Neuronal stem cell (in vitro differentiated cells): ENCODE results near the gene PCGF2.

ENCODE experiments used
- DNase-seq: peaks from one replicate; pipeline ENCODE4 v3.0.0-alpha.2; 2013; ENCODE audit warnings: low spot score
- H2AFZ ChIP-seq: one replicate; pipeline ENCODE4 v1.6.1; 2013; ENCODE audit warnings: mild to moderate bottlenecking, low read length, inconsistent platforms
- H2AK5ac ChIP-seq: 2 replicates; pipeline ENCODE4 v1.6.1; 2013; ENCODE audit warnings: low read depth, mild to moderate bottlenecking, inconsistent platforms, low read length, moderate library complexity, mixed read lengths
- H2BK120ac ChIP-seq: 2 replicates; pipeline ENCODE4 v1.6.1; 2013; ENCODE audit warnings: low read depth, mild to moderate bottlenecking, inconsistent platforms, low read length, moderate library complexity, mixed read lengths
- H2BK12ac ChIP-seq: one replicate; pipeline ENCODE4 v1.6.1; 2013; ENCODE audit warnings: low read length, inconsistent platforms
- H2BK15ac ChIP-seq: 2 replicates; pipeline ENCODE4 v1.6.1; 2013; ENCODE audit warnings: mild to moderate bottlenecking, low read length, inconsistent platforms, mixed read lengths
- H2BK5ac ChIP-seq: one replicate; pipeline ENCODE4 v1.6.1; 2013; ENCODE audit warnings: inconsistent platforms, mild to moderate bottlenecking, low read length, moderate library complexity
- H3K14ac ChIP-seq: one replicate; pipeline ENCODE4 v1.6.1; 2013; ENCODE audit warnings: low read length, inconsistent platforms
- H3K18ac ChIP-seq: 2 replicates; pipeline ENCODE4 v1.6.1; 2013; ENCODE audit warnings: low read length, inconsistent platforms
- H3K23ac ChIP-seq: 2 replicates; pipeline ENCODE4 v1.6.1; 2013; ENCODE audit warnings: low read depth, mild to moderate bottlenecking, mixed read lengths, low read length, inconsistent platforms; ENCODE audit not compliant: poor library complexity
- H3K27ac ChIP-seq: replicated peaks from 3 replicates; pipeline ENCODE4 v1.5.1; 2013; ENCODE audit warnings: low read length, inconsistent platforms
- H3K27me3 ChIP-seq, 3 experiments: 2 replicates each; pipeline ENCODE4 v1.6.1; 2013; ENCODE audit warnings: low read length in 3 of 3, mild to moderate bottlenecking in 2 of 3, inconsistent platforms in 1 of 3, low read depth in 1 of 3, mixed read lengths in 1 of 3, moderate library complexity in 1 of 3; ENCODE audit not compliant: control insufficient read depth in 3 of 3, insufficient read depth in 3 of 3
- H3K36me3 ChIP-seq, 2 donors: replicated peaks in 1 of 2; 2 replicates each; pipeline ENCODE4 v1.6.1; 2013; ENCODE audit warnings: low read length in 2 of 2; ENCODE audit not compliant: control insufficient read depth in 2 of 2, insufficient read depth in 2 of 2
- H3K4ac ChIP-seq: 2 replicates; pipeline ENCODE4 v1.6.1; 2013; ENCODE audit warnings: inconsistent platforms, mild to moderate bottlenecking, low read length, moderate library complexity
- H3K4me1 ChIP-seq, 2 donors: 1 replicate in 1 of 2; 2 replicates in 1 of 2; pipeline ENCODE4 v1.6.1; 2013; ENCODE audit warnings: low read length in 2 of 2, low read depth in 1 of 2; ENCODE audit not compliant: control insufficient read depth in 2 of 2, insufficient read depth in 1 of 2
- H3K4me2 ChIP-seq: one replicate; pipeline ENCODE4 v1.6.1; 2013; ENCODE audit warnings: mild to moderate bottlenecking, low read length, inconsistent platforms; ENCODE audit not compliant: insufficient read depth, poor library complexity, severe bottlenecking
- H3K4me3 ChIP-seq, 2 donors: 2 replicates each; pipeline ENCODE4 v1.5.1; 2013; ENCODE audit warnings: low read length in 2 of 2, mild to moderate bottlenecking in 2 of 2, inconsistent platforms in 1 of 2, moderate library complexity in 1 of 2
- H3K79me1 ChIP-seq: one replicate; pipeline ENCODE4 v1.6.1; 2013; ENCODE audit warnings: low read depth, mild to moderate bottlenecking, inconsistent platforms, low read length, moderate library complexity
- H3K9ac ChIP-seq: one replicate; pipeline ENCODE4 v1.6.1; 2013; ENCODE audit warnings: mild to moderate bottlenecking, low read depth, low read length, inconsistent platforms; ENCODE audit not compliant: poor library complexity
- H3K9me3 ChIP-seq, 2 donors: replicated peaks in 1 of 2; 2 replicates each; pipeline versions ENCODE3 to v1.6.1; 2013; ENCODE audit warnings: low read length in 2 of 2, mild to moderate bottlenecking in 2 of 2, inconsistent platforms in 1 of 2, low read depth in 1 of 2, mixed read lengths in 1 of 2, moderate library complexity in 1 of 2; ENCODE audit not compliant: control insufficient read depth in 2 of 2, insufficient read depth in 1 of 2
- H4K8ac ChIP-seq: one replicate; pipeline ENCODE4 v1.6.1; 2013; ENCODE audit warnings: low read depth, mild to moderate bottlenecking, inconsistent platforms, low read length, moderate library complexity
- H4K91ac ChIP-seq: one replicate; pipeline ENCODE4 v1.6.1; 2013; ENCODE audit warnings: low read length, low read depth, mild to moderate bottlenecking, inconsistent platforms; ENCODE audit not compliant: poor library complexity
- WGBS, 2 donors: extraction: QIAGEN DNeasy Blood & Tissue Kit; methylation state at CpG; one replicate each; pipeline ENCODE4 v1.1.7; 2013; ENCODE audit warnings: missing lambda C conversion rate in 2 of 2, mixed read lengths in 1 of 2; ENCODE audit not compliant: insufficient read length in 2 of 2, insufficient replicate concordance in 1 of 2; ENCODE audit errors: extremely low coverage in 2 of 2; 5-methylcytosine and 5-hydroxymethylcytosine counted together

Gene PCGF2

DNA sequence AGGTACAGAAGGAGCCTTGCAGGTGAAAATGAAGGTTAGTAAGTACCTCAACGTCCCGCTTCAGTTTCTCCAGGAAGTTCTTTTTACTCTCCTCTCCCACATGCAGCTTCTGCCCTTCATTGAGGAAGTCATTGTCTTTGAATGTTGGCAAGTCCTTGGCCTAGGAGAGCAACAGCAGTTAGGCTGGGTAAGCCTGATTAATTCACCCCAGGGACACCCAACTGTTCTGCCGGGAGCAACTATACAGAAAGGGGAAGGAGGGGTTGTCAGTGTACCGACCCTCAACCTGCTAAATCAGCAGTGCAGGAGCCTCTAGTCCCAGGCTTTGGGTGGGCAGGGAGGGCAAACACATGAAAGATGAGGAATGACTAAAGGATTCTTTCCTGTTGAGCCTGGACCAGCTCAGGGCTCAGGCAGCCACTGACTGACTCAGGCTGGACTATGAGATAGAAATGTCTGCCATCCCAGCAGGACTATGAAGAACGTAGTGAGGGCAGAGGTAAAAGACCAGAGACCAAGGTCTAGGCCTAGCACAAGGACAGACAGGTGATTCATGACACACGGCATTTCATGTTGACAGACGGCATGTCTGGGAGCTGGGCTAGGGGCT lies 29.6 kb upstream of the PCGF2 start:
- Histone ChIP-seq H3K27ac (no peak overlapping the region), H3K36me3 (peaks cover 68 to 94% of the 10 kb centered on the region in 2 donors), H2BK15ac (no peak overlapping the region), H2BK120ac (no peak overlapping the region), H3K23ac (no peak overlapping the region), H2BK12ac (no peak overlapping the region), H3K4me1 (no peaks in the 10 kb centered on the region), H3K18ac (no peak overlapping the region), H3K9me3 (no peaks in the 10 kb centered on the region), H2AK5ac (no peak overlapping the region), H4K8ac (no peak overlapping the region), H3K4me2 (no peak overlapping the region), H4K91ac (no peak overlapping the region), H2BK5ac (no peak overlapping the region), H3K4ac (no peak overlapping the region), H2AFZ (no peak overlapping the region), H3K4me3 (no peak overlapping the region), H3K9ac (peak overlapping the region; percentile 38), H3K79me1 (no peaks in the 10 kb centered on the region), H3K14ac (no peak overlapping the region), H3K27me3 (no peaks in the 10 kb centered on the region)
- no peak for DNase-seq
- WGBS, 2 donors: no CpG with 5 or more reads among the region's 7 CpGs

GRCh38 chr17:38773258-38773657 lies 25.1 kb upstream of the PCGF2 start:
- no peaks in the 10 kb centered on the region for H3K4me1 ChIP-seq
- H3K4me3 ChIP-seq: no peak overlapping the region
- H2AK5ac ChIP-seq: no peak overlapping the region
- no peak overlapping the region for H2BK120ac ChIP-seq
- H3K14ac ChIP-seq: no peak overlapping the region
- H2BK15ac ChIP-seq: no peak overlapping the region
- H3K4ac ChIP-seq: no peak overlapping the region
- H3K4me2 ChIP-seq: no peak overlapping the region
- no peak overlapping the region for H3K9ac ChIP-seq
- peaks cover 52 to 94% of the 10 kb centered on the region in 2 donors for H3K36me3 ChIP-seq
- H4K8ac ChIP-seq: no peak overlapping the region
- H3K23ac ChIP-seq: no peak overlapping the region
- no peaks in the 10 kb centered on the region for H3K9me3 ChIP-seq
- no peak for DNase-seq
- H3K79me1 ChIP-seq: no peaks in the 10 kb centered on the region
- no peak overlapping the region for H2BK12ac ChIP-seq
- H3K18ac ChIP-seq: no peak overlapping the region
- H3K27ac ChIP-seq: no peak overlapping the region
- no peak overlapping the region for H4K91ac ChIP-seq
- H2BK5ac ChIP-seq: no peak overlapping the region
- no peaks in the 10 kb centered on the region for H3K27me3 ChIP-seq
- no peak overlapping the region for H2AFZ ChIP-seq

DNA sequence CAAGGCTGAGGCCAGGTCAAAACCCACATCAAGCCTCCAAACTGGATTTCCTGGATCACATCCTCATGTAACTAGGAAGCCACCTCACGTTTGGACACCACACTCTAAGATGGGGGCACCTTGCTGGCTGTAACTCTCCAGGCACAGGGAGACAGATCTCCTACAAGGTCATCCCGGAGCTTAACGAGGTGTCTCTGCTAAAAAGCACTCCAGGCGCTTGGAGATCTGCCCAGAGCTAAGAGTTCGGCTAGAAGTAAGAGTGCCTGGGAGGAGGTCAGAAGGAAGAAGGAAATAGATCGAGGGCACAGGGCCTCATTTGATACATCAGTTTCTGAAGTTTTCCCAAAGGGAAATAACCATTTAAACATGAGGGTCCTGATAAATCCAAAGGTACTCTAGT lies 20.3 kb upstream of the PCGF2 start:
- Histone ChIP-seq H3K4me1 (no peaks in the 10 kb centered on the region), H3K4me3 (no peak overlapping the region), H2AFZ (no peak overlapping the region), H3K36me3 (peaks cover 40 to 98% of the 10 kb centered on the region in 2 donors), H4K8ac (no peak overlapping the region), H3K23ac (no peak overlapping the region), H3K14ac (no peak overlapping the region), H3K79me1 (peaks cover 2% of the 10 kb centered on the region), H2BK12ac (no peak overlapping the region), H2BK15ac (no peak overlapping the region), H2BK120ac (no peak overlapping the region), H3K27ac (no peak overlapping the region), H2BK5ac (no peak overlapping the region), H3K4me2 (no peak overlapping the region), H3K4ac (no peak overlapping the region), H4K91ac (no peak overlapping the region), H3K27me3 (no peaks in the 10 kb centered on the region), H2AK5ac (no peak overlapping the region), H3K18ac (no peak overlapping the region), H3K9ac (no peak overlapping the region), H3K9me3 (no peaks in the 10 kb centered on the region)
- WGBS, 2 donors: no CpG with 5 or more reads among the region's 6 CpGs
- no peak for DNase-seq

- Histone ChIP-seq H2BK5ac (no peak overlapping the region), H3K4me3 (no peak overlapping the region), H3K27ac (no peak overlapping the region), H3K18ac (no peak overlapping the region), H2AFZ (no peak overlapping the region), H3K9ac (no peak overlapping the region), H3K23ac (no peak overlapping the region), H3K4me1 (no peaks in the 10 kb centered on the region), H2AK5ac (no peak overlapping the region), H2BK12ac (no peak overlapping the region), H2BK15ac (no peak overlapping the region), H3K14ac (no peak overlapping the region), H2BK120ac (no peak overlapping the region), H3K4ac (no peak overlapping the region), H3K36me3 (peaks cover 36 to 97% of the 10 kb centered on the region in 2 donors), H3K79me1 (peaks cover 2% of the 10 kb centered on the region), H4K91ac (no peak overlapping the region), H4K8ac (no peak overlapping the region), H3K27me3 (no peaks in the 10 kb centered on the region), H3K4me2 (no peak overlapping the region), H3K9me3 (no peaks in the 10 kb centered on the region)
- no peak for DNase-seq
- no CpG with 5 or more reads among the region's 5 CpGs for WGBS, 2 donors
Observed at GRCh38 chr17:38766341-38766740, 18.2 kb upstream of the PCGF2 start.
